GM19043 (cell line): Measurements from ENCODE around the gene CYP1B1.
"Not testable (repeated sequence)": the region's sequence is repeated elsewhere in the genome, so short reads cannot be mapped to it uniquely, and the experiment has no call there.

Experiments used
- ATAC-seq: cut with Tn5 transposase; IDR thresholded peaks from one replicate; pipeline ENCODE4 v1.9.1; 2021; ENCODE audit warnings: low read depth; ENCODE audit not compliant: unreplicated experiment

Gene CYP1B1

GRCh38 chr2:38038682-38039081 lies 37.3 kb downstream of the CYP1B1 start:
- no peak for ATAC-seq

- ATAC-seq: peak; percentile 61
Measured at GRCh38 chr2:38037757-38038621, 38.0 kb downstream of the CYP1B1 start.

GRCh38 chr2:38037325-38037724 lies 38.6 kb downstream of the CYP1B1 start:
- ATAC-seq: no peak

GRCh38 chr2:38035968-38036367 lies 40.0 kb downstream of the CYP1B1 start:
- no peak for ATAC-seq

- no peak for ATAC-seq
Measured at GRCh38 chr2:38033646-38034045, 42.3 kb downstream of the CYP1B1 start.

- ATAC-seq: no peak
Measured at GRCh38 chr2:38032946-38033345, 43.0 kb downstream of the CYP1B1 start.

GRCh38 chr2:38030635-38031355 lies 45.2 kb downstream of the CYP1B1 start:
- ATAC-seq: no peak

GRCh38 chr2:38029512-38029911 lies 46.4 kb downstream of the CYP1B1 start:
- no peak for ATAC-seq

- ATAC-seq: no peak
Measured at GRCh38 chr2:38028829-38029228, 47.1 kb downstream of the CYP1B1 start.

GRCh38 chr2:38026846-38027245 lies 49.1 kb downstream of the CYP1B1 start:
- no peak for ATAC-seq

GRCh38 chr2:38021589-38021988 lies 54.4 kb downstream of the CYP1B1 start:
- no peak for ATAC-seq

GRCh38 chr2:38020359-38021069 lies 55.4 kb downstream of the CYP1B1 start:
- not testable (repeated sequence) for ATAC-seq

GRCh38 chr2:38017836-38018235 lies 58.1 kb downstream of the CYP1B1 start:
- no peak for ATAC-seq
